Measurements from ENCODE around the gene TRPV4. TPM values are rescaled to one million over a fixed set of nuclear protein-coding genes. Genes with fewer than 3 reads are reported as not detected.

Gene TRPV4
- total RNA-seq, 1 donor from 2014 or later, result 0.75 TPM

- Mint-ChIP-seq H3K4me3 (ENCODE audit: unreplicated experiment) (peak overlapping the region; percentile 97), H3K36me3 (ENCODE audit: low read depth, unreplicated experiment) (no peaks in the 10 kb centered on the region), H3K9me3 (ENCODE audit: unreplicated experiment) (no peaks in the 10 kb centered on the region), H3K27ac (ENCODE audit: unreplicated experiment) (peak overlapping the region; percentile 48), H3K4me1 (ENCODE audit: low read depth, unreplicated experiment) (peaks cover 12% of the 10 kb centered on the region), H3K27me3 (ENCODE audit: low read depth, unreplicated experiment) (peaks cover 7% of the 10 kb centered on the region)
- TF ChIP-seq EZH2 (IDR thresholded peaks at IDR 0.05; ENCODE audit: insufficient read depth, low read length), result no peak
- TF ChIP-seq CTCF (IDR thresholded peaks at IDR 0.05; ENCODE audit: insufficient read depth, low read depth, low read length), result no peak
- Histone ChIP-seq H3K9ac (ENCODE audit: low read length) (peak overlapping the region; percentile 94), H3K4me2 (ENCODE audit: low read length) (peak overlapping the region; percentile 100), H3K27me3 (ENCODE audit: insufficient read depth, low read length) (no peaks in the 10 kb centered on the region), H3K27ac (ENCODE audit: low read depth, low read length) (peak overlapping the region; percentile 55), H3K36me3 (ENCODE audit: insufficient read depth, low read length) (no peaks in the 10 kb centered on the region), H2AFZ (ENCODE audit: low read depth, low read length) (peak overlapping the region; percentile 93), H3K4me3 (ENCODE audit: insufficient read depth, low read depth, low read length) (peak overlapping the region; percentile 93), H3K4me1 (ENCODE audit: insufficient read depth, low read length) (peaks cover 16% of the 10 kb centered on the region), H3K79me2 (ENCODE audit: insufficient read depth, low read length) (peaks cover 53% of the 10 kb centered on the region), H4K20me1 (ENCODE audit: insufficient read depth, low read length) (peaks cover 45% of the 10 kb centered on the region), H3K9me3 (ENCODE audit: insufficient read depth, low read depth, low read length) (no peaks in the 10 kb centered on the region)
- no peak for FAIRE-seq
- DNase-seq (ENCODE audit: low read depth), result no peak
Measured at GRCh38 chr12:109879351-109880042, 46.3 kb upstream of the TRPV4 start.

- Histone ChIP-seq H3K9ac (ENCODE audit: low read length) (peak overlapping the region; percentile 94), H3K79me2 (ENCODE audit: insufficient read depth, low read length) (peaks cover 61% of the 10 kb centered on the region), H2AFZ (ENCODE audit: low read depth, low read length) (no peak overlapping the region), H3K4me3 (ENCODE audit: insufficient read depth, low read depth, low read length) (peak overlapping the region; percentile 93), H3K4me2 (ENCODE audit: low read length) (peak overlapping the region; percentile 100), H3K4me1 (ENCODE audit: insufficient read depth, low read length) (peaks cover 16% of the 10 kb centered on the region), H4K20me1 (ENCODE audit: insufficient read depth, low read length) (peaks cover 52% of the 10 kb centered on the region), H3K27me3 (ENCODE audit: insufficient read depth, low read length) (no peaks in the 10 kb centered on the region), H3K36me3 (ENCODE audit: insufficient read depth, low read length) (no peaks in the 10 kb centered on the region), H3K9me3 (ENCODE audit: insufficient read depth, low read depth, low read length) (no peaks in the 10 kb centered on the region), H3K27ac (ENCODE audit: low read depth, low read length) (no peak overlapping the region)
- FAIRE-seq (no peak), DNase-seq (ENCODE audit: low read depth) (no peak)
- Mint-ChIP-seq H3K4me3 (ENCODE audit: unreplicated experiment) (peak overlapping the region; percentile 97), H3K4me1 (ENCODE audit: low read depth, unreplicated experiment) (peaks cover 12% of the 10 kb centered on the region), H3K9me3 (ENCODE audit: unreplicated experiment) (no peaks in the 10 kb centered on the region), H3K27me3 (ENCODE audit: low read depth, unreplicated experiment) (peaks cover 5% of the 10 kb centered on the region), H3K36me3 (ENCODE audit: low read depth, unreplicated experiment) (no peaks in the 10 kb centered on the region), H3K27ac (ENCODE audit: unreplicated experiment) (peak overlapping the region; percentile 28)
- TF ChIP-seq EZH2 (IDR thresholded peaks at IDR 0.05; ENCODE audit: insufficient read depth, low read length), result no peak
- no peak for TF ChIP-seq CTCF (IDR thresholded peaks at IDR 0.05; ENCODE audit: insufficient read depth, low read depth, low read length)
Measured at GRCh38 chr12:109878749-109879148, 45.6 kb upstream of the TRPV4 start.

GRCh38 chr12:109878247-109878625 is 45.0 kb upstream of the TRPV4 start:
- Mint-ChIP-seq H3K27ac (ENCODE audit: unreplicated experiment) (no peak overlapping the region), H3K36me3 (ENCODE audit: low read depth, unreplicated experiment) (no peaks in the 10 kb centered on the region), H3K4me1 (ENCODE audit: low read depth, unreplicated experiment) (peaks cover 12% of the 10 kb centered on the region), H3K27me3 (ENCODE audit: low read depth, unreplicated experiment) (peaks cover 2% of the 10 kb centered on the region), H3K9me3 (ENCODE audit: unreplicated experiment) (no peaks in the 10 kb centered on the region), H3K4me3 (ENCODE audit: unreplicated experiment) (peak overlapping the region; percentile 10)
- no peaks in the 10 kb centered on the region for H3K9me3 ChIP-seq (ENCODE audit: insufficient read depth, low read depth, low read length)
- H2AFZ ChIP-seq (ENCODE audit: low read depth, low read length), result no peak overlapping the region
- H3K27ac ChIP-seq (ENCODE audit: low read depth, low read length), result no peak overlapping the region
- no peak for DNase-seq (ENCODE audit: low read depth)
- FAIRE-seq, result no peak
- H3K79me2 ChIP-seq (ENCODE audit: insufficient read depth, low read length), result peaks cover 63% of the 10 kb centered on the region
- H3K9ac ChIP-seq (ENCODE audit: low read length), result no peak overlapping the region
- H4K20me1 ChIP-seq (ENCODE audit: insufficient read depth, low read length), result peaks cover 55% of the 10 kb centered on the region
- H3K36me3 ChIP-seq (ENCODE audit: insufficient read depth, low read length), result no peaks in the 10 kb centered on the region
- H3K4me1 ChIP-seq (ENCODE audit: insufficient read depth, low read length), result peaks cover 16% of the 10 kb centered on the region
- H3K27me3 ChIP-seq (ENCODE audit: insufficient read depth, low read length), result no peaks in the 10 kb centered on the region
- no peak for TF ChIP-seq CTCF (IDR thresholded peaks at IDR 0.05; ENCODE audit: insufficient read depth, low read depth, low read length)
- no peak overlapping the region for H3K4me3 ChIP-seq (ENCODE audit: insufficient read depth, low read depth, low read length)
- peak overlapping the region; percentile 100 for H3K4me2 ChIP-seq (ENCODE audit: low read length)

Measured in astrocyte (in vitro differentiated cells and primary cell).